NCI-H1105 treated with DMSO at 0.1 percent for 48 hours (cell line): ENCODE data around the gene CALCR.

Source experiments
- DNase-seq: peaks from one replicate; lab custom pipeline; 2025; lab: John Stamatoyannopoulos, UW

The CALCR gene

GRCh38 chr7:93448176-93448575, 126.3 kb downstream of the CALCR start:
- DNase-seq = no peak

GRCh38 chr7:93447509-93447908, 127.0 kb downstream of the CALCR start:
- DNase-seq = no peak

GRCh38 chr7:93442478-93443224, 131.9 kb downstream of the CALCR start:
- DNase-seq = peak; percentile 17

GRCh38 chr7:93435791-93436190, 138.7 kb downstream of the CALCR start:
- DNase-seq = no peak

- DNase-seq = no peak
Measured at GRCh38 chr7:93432130-93432529, 142.4 kb downstream of the CALCR start.

GRCh38 chr7:93430917-93431588, 143.5 kb downstream of the CALCR start:
- DNase-seq = no peak

- DNase-seq = no peak
Measured at GRCh38 chr7:93429563-93429962, 145.0 kb downstream of the CALCR start.

- no peak for DNase-seq
Measured at GRCh38 chr7:93427107-93427506, 147.4 kb downstream of the CALCR start.

GRCh38 chr7:93426155-93426696, 148.3 kb downstream of the CALCR start:
- DNase-seq = no peak

- DNase-seq = no peak
Measured at GRCh38 chr7:93414574-93414973, 159.9 kb downstream of the CALCR start.

GRCh38 chr7:93409324-93409723, 165.2 kb downstream of the CALCR start:
- no peak for DNase-seq

GRCh38 chr7:93407239-93407638, 167.3 kb downstream of the CALCR start:
- DNase-seq = no peak

GRCh38 chr7:93402944-93403343, 171.6 kb downstream of the CALCR start:
- no peak for DNase-seq

- DNase-seq = no peak
Measured at GRCh38 chr7:93399642-93400041, 174.9 kb downstream of the CALCR start.

GRCh38 chr7:93392984-93393383, 181.5 kb downstream of the CALCR start:
- DNase-seq = no peak

- no peak for DNase-seq
Measured at GRCh38 chr7:93390660-93391059, 183.9 kb downstream of the CALCR start.

GRCh38 chr7:93382362-93382761, 192.2 kb downstream of the CALCR start:
- no peak for DNase-seq

- DNase-seq = no peak
Measured at GRCh38 chr7:93378131-93378760, 196.3 kb downstream of the CALCR start.

GRCh38 chr7:93375603-93376002, 198.9 kb downstream of the CALCR start:
- no peak for DNase-seq
